Measurements from ENCODE around the gene CA9.

The CA9 gene

GRCh38 chr9:35696520-35697215 lies 22.9 kb downstream of the CA9 start:
- no peak for DNase-seq

GRCh38 chr9:35697486-35697885 lies 23.8 kb downstream of the CA9 start:
- no peak for DNase-seq

- DNase-seq = no peak
Measured at GRCh38 chr9:35698231-35698630, 24.5 kb downstream of the CA9 start.

GRCh38 chr9:35700031-35700430 lies 26.3 kb downstream of the CA9 start:
- no peak for DNase-seq

DNA sequence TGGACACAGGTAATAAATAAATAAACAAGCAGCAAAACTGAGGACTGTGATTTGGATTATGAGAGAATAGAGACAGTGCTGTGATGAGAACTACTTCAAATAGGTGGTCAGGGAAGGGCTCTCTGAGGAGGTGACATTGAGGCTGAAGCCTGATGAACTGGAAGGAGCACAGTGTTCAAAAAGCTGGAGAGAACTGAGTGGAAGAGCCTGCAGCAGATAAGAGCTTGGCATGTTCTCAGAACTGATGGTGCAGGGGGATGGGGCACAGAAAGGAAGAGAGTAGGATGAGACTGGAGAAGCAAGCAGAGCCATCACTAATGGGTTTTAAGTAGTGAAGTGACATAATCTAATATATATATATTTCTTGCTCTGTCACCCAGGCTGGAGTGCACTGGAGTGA lies 27.2 kb downstream of the CA9 start:
- no peak for DNase-seq

DNA sequence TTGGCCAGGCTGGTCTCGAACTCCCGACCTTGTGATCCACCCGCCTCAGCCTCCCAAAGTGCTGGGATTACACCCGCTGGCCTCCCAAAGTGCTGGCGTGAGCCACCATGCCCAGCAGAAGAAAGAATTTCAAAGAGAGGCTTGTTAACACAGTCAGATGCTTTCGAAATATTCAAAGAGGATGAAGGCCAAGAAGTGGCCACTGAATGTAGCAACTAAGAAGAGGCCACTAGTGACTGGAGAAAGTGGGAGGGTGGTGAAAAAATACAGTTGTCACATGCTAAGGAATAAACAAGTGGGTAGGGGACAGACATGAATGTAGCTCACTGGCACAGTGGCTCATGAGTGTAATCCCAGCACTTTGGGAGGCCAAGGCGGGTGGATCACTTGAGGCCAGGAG lies 29.0 kb downstream of the CA9 start:
- no peak for DNase-seq

DNA sequence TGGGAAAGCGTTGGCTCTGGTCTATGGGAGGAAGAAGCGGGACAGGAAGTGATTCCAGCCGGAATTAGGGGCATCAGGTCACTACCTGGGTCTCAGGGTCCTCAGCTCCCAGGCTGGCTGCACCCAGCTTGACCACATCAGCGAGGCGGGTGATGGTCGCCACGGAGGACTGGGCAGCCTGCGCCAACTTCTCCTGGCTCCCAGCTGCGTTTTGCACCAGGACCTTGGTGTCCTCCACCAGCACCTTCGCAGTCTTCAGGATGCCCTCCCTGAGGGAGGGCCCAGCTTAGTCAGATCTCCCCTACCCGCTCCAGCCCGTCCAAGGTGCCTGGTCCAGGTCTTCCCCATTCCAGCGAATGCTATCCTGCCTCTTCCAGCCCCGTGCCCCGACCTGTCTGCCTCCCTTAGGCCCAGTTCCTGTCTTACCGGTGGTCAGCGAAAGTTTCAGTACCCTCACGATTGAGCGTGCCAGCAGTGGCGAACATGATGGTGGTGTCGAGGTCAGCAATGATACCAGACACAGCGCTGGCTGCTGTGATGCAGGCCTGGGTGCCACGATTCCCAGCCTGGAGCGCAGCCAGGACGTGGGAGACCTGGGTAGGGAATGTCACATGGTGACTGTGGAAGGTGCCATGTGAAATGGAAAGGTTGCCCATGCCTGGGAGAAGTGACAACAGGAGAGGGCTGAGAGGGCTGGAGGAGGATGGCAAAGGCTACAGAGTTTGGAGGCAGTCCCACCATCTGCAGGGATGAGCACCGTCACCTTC lies 30.4 kb downstream of the CA9 start:
- no peak for DNase-seq

GRCh38 chr9:35705372-35705771 lies 31.6 kb downstream of the CA9 start:
- DNase-seq = no peak

- no peak for DNase-seq
Measured at GRCh38 chr9:35705836-35706430, 32.2 kb downstream of the CA9 start.

DNA sequence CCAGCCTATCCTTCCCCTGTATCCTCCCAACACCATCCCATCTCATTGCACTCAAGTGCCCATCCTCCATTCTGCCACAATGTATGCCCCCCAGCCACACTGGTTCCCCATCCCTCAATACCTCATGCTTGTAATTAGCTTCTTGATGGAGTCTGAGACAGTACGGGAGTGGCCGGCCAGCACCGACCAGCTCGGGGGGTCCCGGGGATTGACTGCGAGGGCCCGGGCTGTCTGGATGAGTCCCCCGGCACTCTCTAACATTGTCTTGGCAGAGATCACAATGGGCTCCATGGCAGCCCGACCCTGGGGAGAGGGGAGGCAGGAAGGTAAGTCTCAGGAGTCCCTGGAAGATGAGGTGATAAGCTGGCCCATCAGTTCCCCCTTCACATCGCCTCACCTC lies 33.2 kb downstream of the CA9 start:
- no peak for DNase-seq

DNA sequence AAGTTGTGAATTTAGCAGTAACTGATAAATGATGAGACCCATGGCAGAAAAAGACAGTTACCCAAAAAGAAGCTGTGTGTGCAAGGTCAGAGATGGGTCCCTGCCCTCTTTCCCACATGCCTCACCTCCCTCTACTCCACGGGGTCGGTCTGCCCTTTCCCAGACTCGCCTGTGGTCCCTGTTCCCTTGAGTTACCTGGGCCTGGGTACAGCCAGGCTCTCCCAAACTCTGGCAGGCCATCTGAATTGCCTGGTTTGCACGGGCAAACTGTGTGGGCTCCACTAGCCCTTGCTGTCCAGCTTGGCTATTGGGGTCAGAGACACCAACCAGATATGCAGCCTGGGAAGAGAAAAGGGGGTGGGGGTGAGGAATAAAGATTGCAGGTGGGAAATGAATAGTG lies 34.4 kb downstream of the CA9 start:
- no peak for DNase-seq

- DNase-seq = no peak
Measured at GRCh38 chr9:35710818-35711500, 37.2 kb downstream of the CA9 start.

GRCh38 chr9:35711501-35712428 lies 38.0 kb downstream of the CA9 start:
- DNase-seq = no peak

DNA sequence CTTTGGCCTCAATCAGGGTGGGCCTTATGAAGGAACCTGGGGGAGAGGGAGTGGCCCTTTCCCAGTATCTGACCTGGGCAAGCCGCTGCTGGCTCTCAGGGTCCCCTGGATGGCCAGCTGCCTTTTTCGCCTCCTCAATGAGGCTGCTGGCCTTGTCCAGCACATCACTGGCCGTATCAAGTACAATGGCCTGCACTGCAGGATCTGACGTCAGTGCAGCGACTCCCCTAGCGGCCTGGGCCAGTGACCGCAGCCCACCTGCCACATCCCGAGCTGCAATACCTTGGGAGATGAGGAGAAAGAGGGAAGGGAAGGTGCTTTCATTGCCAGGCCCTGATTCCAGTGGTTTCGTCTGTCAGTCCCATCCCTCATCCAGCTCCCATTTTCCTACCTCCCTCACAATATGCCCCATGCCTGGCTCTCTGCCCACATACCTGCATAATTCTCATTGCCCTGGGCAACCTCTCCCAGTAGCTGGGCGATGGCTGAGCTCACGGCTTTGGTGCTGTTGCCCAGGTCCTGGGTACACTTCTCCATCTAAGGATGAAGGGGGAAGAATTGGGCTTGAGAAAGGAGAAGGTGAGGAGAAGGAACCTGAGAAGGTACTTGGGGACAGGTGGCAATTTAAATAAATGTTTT lies 39.2 kb downstream of the CA9 start:
- DNase-seq = no peak

DNA sequence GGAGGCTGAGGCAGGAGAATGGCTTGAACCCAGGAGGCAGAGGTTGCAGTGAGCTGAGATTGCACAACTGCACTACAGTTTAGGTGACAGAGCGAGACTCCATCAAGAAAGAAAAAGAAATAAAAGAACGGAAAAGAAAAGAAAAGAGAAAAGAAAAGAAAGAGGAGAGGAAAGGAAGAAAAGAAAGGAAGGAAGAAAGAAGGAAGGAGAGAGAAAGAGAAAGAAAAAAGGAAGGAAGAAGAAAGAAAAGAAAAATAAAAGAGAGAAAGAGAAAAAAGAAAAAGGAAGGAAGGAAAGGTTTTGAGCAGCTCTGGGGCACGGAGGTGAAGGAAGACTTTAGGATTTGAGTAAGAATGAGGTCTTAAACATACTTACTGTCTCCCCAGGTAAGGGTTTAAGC lies 39.9 kb downstream of the CA9 start:
- no peak for DNase-seq

DNA sequence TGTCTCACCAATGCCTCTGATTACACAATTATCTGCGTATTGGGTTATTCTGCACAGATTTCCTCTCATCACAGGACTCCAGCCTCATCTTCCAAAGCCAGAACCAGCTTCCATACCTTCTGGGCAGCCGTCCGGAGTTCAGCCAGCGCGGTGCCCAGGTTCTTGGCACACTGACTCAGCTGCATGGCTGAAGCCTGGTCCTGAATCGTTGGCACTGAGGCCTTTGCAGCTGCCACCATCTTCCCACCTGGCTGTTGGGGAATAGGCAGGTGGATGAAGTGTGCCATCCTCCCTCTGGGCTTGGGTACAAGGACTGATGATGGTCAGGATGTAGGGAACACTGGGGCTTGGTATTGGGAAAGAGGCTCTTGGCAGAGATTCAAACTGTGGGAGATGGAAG lies 40.4 kb downstream of the CA9 start:
- DNase-seq = no peak

DNA sequence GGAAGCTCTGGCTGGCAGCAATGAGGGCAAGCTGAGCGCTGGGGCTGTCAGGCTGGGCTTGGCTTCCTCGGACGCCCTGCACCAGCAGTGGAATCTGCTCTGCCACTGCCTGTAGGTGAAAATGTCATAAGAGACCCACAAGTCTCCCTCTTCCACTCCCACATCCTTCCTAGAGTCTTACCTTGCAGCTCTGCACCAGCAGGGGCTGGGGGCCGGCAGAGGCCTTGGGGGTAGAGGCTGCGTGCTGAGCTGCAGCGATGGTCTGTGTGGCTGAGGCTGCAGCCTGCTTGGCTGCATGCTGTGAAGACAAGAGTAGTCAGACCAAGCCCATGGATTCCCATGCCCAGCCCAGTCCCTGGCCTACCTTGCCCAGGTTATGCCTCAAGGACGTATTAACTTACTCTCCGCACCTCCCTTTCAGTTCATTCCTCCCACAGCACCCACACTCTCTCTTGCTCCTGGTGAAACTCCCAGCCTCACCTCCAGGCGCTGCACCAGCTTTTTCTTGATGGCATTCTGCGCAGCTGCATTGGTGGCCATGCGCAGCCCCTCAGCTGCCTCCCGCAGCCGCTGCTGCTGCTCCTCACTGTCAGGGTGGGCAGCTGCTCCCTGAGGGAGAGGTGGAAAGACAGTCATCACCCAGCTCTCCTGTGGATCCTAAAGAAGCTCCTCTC lies 41.0 kb downstream of the CA9 start:
- no peak for DNase-seq

DNA sequence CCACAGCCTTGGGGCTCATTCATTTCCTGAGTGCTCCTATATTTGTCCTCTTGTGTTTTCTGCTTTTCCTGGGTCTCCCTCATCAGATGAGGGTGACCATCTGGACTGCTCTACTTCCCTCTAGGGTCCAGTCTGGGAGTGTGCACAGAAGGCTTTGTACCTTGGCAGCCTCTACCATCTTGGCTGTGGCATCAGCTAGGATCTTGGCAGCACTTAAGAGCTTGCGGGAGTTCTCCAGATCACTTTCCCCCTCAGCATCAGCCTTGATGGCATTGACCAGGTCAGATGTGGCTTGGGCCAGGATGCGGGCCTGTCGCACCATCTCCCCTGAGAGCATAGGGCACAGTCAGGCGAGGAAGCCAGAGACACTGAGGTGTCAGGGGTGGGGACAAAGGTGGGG lies 42.5 kb downstream of the CA9 start:
- no peak for DNase-seq

GRCh38 chr9:35717132-35717870 lies 43.6 kb downstream of the CA9 start:
- DNase-seq = no peak

DNA sequence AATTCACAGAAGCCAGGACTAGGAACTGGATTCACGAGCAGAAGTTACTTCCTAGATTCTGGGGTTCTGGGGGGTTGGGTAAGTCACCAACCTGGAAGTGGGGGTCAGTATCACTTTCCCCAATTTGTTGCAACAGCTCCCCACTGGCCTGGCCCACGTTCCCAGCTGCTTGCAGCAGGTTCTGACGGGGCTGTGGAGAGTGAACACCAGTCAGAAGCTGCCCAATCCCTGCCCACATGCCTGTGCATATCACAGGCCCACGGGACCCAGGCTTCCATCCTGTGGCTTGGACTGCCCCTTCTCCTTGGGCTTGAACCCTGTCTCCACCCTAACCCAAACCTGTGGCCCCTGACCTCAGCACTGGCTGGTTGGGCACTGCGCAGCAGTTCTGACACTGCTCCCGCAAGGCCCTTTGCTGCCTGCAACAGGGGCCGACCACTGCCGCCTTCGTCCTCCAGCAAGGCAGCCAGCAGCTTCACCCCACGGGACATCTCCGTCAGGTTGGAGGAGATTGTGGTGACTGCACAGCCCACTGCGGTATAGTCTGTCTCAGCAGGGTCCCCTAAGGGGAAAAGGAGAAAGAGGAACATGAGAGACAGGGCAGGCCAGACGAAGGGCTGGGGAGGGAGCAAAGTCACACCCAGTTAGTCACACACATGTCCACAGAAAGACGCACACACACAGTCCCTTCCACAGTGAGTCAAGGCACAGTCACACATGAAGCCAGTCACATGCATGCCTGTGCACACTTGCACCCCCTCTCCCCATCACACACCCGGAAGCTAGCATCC lies 45.2 kb downstream of the CA9 start:
- no peak for DNase-seq

All from T1000 (cell line).